Smooth muscle cell (in vitro differentiated cells): ENCODE measurements around the gene GADL1. TPM values are rescaled to one million over a fixed set of nuclear protein-coding genes. Genes with fewer than 3 reads are reported as not detected.

ENCODE experiments used
- DNase-seq: peaks from one replicate; lab custom pipeline; 2025; ENCODE audit not compliant: unreplicated experiment; lab: John Stamatoyannopoulos, UW
- H2AFZ ChIP-seq: fragments of 200-600 bp; sonication (generic); 2 replicates; pipeline ENCODE4 v1.6.0; 2016; ENCODE audit warnings: antibody characterized with exemption, low read depth, mild to moderate bottlenecking
- H3F3A ChIP-seq: fragments of 200-600 bp; sonication (generic); 2 replicates; pipeline ENCODE4 v1.6.0; 2017; ENCODE audit warnings: antibody characterized with exemption, low read depth
- H3K27ac ChIP-seq: fragments of 200-600 bp; sonication (generic); 2 replicates; pipeline ENCODE4 v1.5.1; 2016; ENCODE audit warnings: low read depth, mild to moderate bottlenecking
- H3K27me3 ChIP-seq: fragments of 200-600 bp; sonication (generic); 2 replicates; pipeline ENCODE4 v1.6.1; 2016; ENCODE audit warnings: low read depth, mild to moderate bottlenecking
- H3K36me3 ChIP-seq: fragments of 200-600 bp; sonication (generic); 2 replicates; pipeline ENCODE4 v1.5.1; 2016; ENCODE audit warnings: low read depth
- H3K4me1 ChIP-seq: fragments of 200-600 bp; sonication (generic); 2 replicates; pipeline ENCODE4 v1.5.1; 2016; ENCODE audit warnings: low read depth
- H3K4me2 ChIP-seq: fragments of 200-600 bp; sonication (generic); 2 replicates; pipeline ENCODE4 v1.6.0; 2016; ENCODE audit warnings: mild to moderate bottlenecking
- H3K4me3 ChIP-seq: fragments of 200-600 bp; sonication (generic); 2 replicates; pipeline ENCODE4 v1.5.1; 2016; ENCODE audit warnings: mild to moderate bottlenecking
- H3K79me2 ChIP-seq: fragments of 200-600 bp; sonication (generic); 2 replicates; pipeline ENCODE4 v1.6.0; 2016; ENCODE audit warnings: low read depth, mild to moderate bottlenecking
- H3K9ac ChIP-seq: fragments of 200-600 bp; sonication (generic); 2 replicates; pipeline ENCODE4 v1.6.0; 2016; ENCODE audit warnings: low read depth
- H3K9me3 ChIP-seq: fragments of 200-600 bp; sonication (generic); replicated peaks from 2 replicates; pipeline ENCODE4 v1.5.1; 2016; ENCODE audit warnings: low read depth
- H4K20me1 ChIP-seq: fragments of 200-600 bp; sonication (generic); 2 replicates; pipeline ENCODE4 v1.6.0; 2016; ENCODE audit warnings: low read depth
- WGBS: methylation state at CpG from one replicate; pipeline ENCODE4 v1.1.7; 2016; ENCODE audit warnings: low lambda C conversion rate; 5-methylcytosine and 5-hydroxymethylcytosine counted together
- polyA plus RNA-seq: library from polyadenylated mRNA; unstranded; fragments of >200 nt; fragmentation: Nextera tagmentation; extraction: Ambion mirVana; gene quantifications from 2 replicates; pipeline ENCODE4 v1.2.1, GENCODE V29; 2016
- total RNA-seq: library from RNA; depleted of rRNA; stranded (reverse); fragments of >200 nt; gene quantifications from 2 replicates; pipeline ENCODE4 v1.2.3, GENCODE V29; 2014
- TF ChIP-seq, protein P1 (sequence below): fragments of 200-600 bp; sonication (generic); IDR thresholded peaks from 2 replicates; pipeline ENCODE4 v1.5.1; 2017; ENCODE audit warnings: borderline replicate concordance, mild to moderate bottlenecking, antibody characterized with exemption; ENCODE audit not compliant: insufficient read depth, poor library complexity, severe bottlenecking

Gene GADL1
- total and polyA plus RNA-seq, 2 experiments from 2014 or later = not detected

DNA sequence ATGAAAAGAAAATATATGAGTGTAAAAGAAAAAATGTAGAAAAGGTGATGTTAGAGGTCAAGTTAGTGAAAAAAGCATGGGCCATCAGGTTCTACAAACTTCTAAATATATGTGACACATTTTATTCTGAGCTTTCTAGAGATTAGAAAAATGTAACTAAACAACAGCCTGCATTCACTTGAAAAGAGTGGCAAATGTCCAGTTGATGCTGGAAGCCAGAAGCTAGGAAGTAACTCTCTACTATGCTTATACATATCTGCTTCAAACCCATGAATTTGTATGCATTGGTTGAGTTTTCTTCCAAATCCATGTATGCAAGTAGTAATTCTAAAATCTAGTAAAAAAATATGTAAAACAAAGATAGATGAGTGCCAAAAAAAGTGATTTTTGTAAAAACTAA lies 164.5 kb downstream of the GADL1 start:
- Histone ChIP-seq H4K20me1 (no peaks in the 10 kb centered on the region), H3K36me3 (no peaks in the 10 kb centered on the region), H3K9me3 (no peaks in the 10 kb centered on the region), H3K79me2 (no peaks in the 10 kb centered on the region), H2AFZ (no peak overlapping the region), H3K4me3 (no peak overlapping the region), H3K9ac (no peak overlapping the region), H3K27me3 (no peaks in the 10 kb centered on the region), H3K27ac (no peak overlapping the region), H3K4me2 (no peak overlapping the region), H3F3A (no peaks in the 10 kb centered on the region), H3K4me1 (peaks cover 8% of the 10 kb centered on the region)
- DNase-seq = no peak
- TF ChIP-seq, protein P1, sequence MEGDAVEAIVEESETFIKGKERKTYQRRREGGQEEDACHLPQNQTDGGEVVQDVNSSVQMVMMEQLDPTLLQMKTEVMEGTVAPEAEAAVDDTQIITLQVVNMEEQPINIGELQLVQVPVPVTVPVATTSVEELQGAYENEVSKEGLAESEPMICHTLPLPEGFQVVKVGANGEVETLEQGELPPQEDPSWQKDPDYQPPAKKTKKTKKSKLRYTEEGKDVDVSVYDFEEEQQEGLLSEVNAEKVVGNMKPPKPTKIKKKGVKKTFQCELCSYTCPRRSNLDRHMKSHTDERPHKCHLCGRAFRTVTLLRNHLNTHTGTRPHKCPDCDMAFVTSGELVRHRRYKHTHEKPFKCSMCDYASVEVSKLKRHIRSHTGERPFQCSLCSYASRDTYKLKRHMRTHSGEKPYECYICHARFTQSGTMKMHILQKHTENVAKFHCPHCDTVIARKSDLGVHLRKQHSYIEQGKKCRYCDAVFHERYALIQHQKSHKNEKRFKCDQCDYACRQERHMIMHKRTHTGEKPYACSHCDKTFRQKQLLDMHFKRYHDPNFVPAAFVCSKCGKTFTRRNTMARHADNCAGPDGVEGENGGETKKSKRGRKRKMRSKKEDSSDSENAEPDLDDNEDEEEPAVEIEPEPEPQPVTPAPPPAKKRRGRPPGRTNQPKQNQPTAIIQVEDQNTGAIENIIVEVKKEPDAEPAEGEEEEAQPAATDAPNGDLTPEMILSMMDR = no peak

DNA sequence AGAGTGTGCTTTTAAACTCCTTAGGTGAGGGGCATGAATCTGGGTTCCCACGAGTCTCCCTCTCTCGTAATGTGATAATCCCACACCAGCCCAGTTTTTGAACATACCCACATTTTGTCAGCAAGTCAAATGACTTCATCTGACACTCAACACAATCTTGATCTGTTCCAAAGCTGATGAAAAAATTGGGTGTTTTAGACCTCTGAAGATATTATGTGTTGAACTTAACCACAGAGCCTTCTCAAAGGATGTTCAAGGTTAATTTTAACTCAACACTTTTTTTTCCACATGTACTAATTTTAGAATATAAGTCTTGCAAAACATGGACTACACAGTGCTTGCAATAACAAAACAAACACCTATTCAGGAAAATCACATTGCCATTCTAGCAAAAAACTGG lies 164.9 kb downstream of the GADL1 start:
- Histone ChIP-seq H3K79me2 (no peaks in the 10 kb centered on the region), H3K27ac (no peak overlapping the region), H3K4me1 (peaks cover 8% of the 10 kb centered on the region), H3K36me3 (no peaks in the 10 kb centered on the region), H3F3A (no peaks in the 10 kb centered on the region), H3K9me3 (no peaks in the 10 kb centered on the region), H3K4me2 (no peak overlapping the region), H3K27me3 (no peaks in the 10 kb centered on the region), H4K20me1 (no peaks in the 10 kb centered on the region), H3K9ac (no peak overlapping the region), H2AFZ (no peak overlapping the region), H3K4me3 (no peak overlapping the region)
- 64% methylated on average over 2 of the region's 2 CpGs for WGBS
- no peak for DNase-seq
- TF ChIP-seq, protein P1 = no peak

DNA sequence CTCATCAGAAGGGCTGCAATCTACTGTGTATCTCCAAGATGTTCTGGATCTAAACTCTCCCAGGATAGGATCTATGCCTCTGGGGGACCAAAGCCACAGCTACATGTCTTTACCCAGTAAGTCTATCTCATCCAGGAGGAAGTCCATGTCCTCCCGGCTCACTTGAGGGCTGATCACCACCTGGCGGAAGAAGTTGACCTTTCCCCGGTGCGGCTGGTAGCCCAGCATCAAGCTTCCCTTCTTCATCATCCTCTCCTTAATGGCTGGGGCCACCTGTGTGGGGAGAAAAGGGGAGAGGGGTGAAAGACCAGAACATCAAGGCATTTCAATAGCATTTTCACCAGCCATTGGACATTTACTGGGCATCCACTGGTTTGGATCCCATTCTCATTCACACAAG lies 166.3 kb downstream of the GADL1 start:
- Histone ChIP-seq H3K4me3 (no peak overlapping the region), H2AFZ (no peak overlapping the region), H3K27me3 (no peaks in the 10 kb centered on the region), H3K9me3 (no peaks in the 10 kb centered on the region), H4K20me1 (no peaks in the 10 kb centered on the region), H3K4me1 (no peaks in the 10 kb centered on the region), H3K9ac (no peak overlapping the region), H3F3A (no peaks in the 10 kb centered on the region), H3K79me2 (no peaks in the 10 kb centered on the region), H3K4me2 (no peak overlapping the region), H3K27ac (no peak overlapping the region), H3K36me3 (no peaks in the 10 kb centered on the region)
- no peak for DNase-seq
- WGBS = 99% methylated on average over 4 of the region's 4 CpGs
- TF ChIP-seq, protein P1 = no peak

DNA sequence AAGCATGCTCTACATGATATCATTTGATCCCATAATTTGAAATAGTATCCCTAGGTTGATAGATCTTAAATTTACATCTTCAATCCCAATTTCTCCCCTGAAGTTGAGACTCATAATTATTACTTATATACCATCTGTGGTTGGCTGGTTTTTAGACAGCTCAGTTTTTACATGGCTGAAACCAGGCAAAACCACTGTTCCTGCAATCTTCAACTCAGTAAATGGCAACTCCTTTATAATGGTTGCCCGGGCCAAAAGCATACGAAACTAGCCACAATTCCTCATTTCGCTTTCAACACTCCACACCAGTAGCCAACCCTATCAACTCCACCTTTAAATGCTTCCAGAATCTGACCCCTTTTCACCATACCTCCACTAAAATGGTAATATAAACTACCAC lies 169.6 kb downstream of the GADL1 start:
- H3K4me2 ChIP-seq = no peak overlapping the region
- H3K4me1 ChIP-seq = no peaks in the 10 kb centered on the region
- no peaks in the 10 kb centered on the region for H3F3A ChIP-seq
- H3K79me2 ChIP-seq = no peaks in the 10 kb centered on the region
- no peaks in the 10 kb centered on the region for H3K27me3 ChIP-seq
- no peaks in the 10 kb centered on the region for H3K9me3 ChIP-seq
- no peak overlapping the region for H3K4me3 ChIP-seq
- TF ChIP-seq, protein P1 = no peak
- WGBS = 100% methylated on average over 3 of the region's 3 CpGs
- no peaks in the 10 kb centered on the region for H3K36me3 ChIP-seq
- no peak overlapping the region for H3K9ac ChIP-seq
- H2AFZ ChIP-seq = no peak overlapping the region
- DNase-seq = no peak
- no peaks in the 10 kb centered on the region for H4K20me1 ChIP-seq
- H3K27ac ChIP-seq = no peak overlapping the region
